IPS DF 4.7 (cell line): Measurements from ENCODE around the gene CACNA1B.
"Not testable (repeated sequence)": the region's sequence is repeated elsewhere in the genome, so short reads cannot be mapped to it uniquely, and the experiment has no call there.

Source experiments
- DNase-seq: peaks from one replicate; pipeline ENCODE4 v3.0.0-alpha.2; 2013; ENCODE audit warnings: low spot score; ENCODE audit errors: extremely low read depth

CACNA1B gene

GRCh38 chr9:138126858-138127584 is 249.4 kb downstream of the CACNA1B start:
- DNase-seq = not testable (repeated sequence)

GRCh38 chr9:138128027-138128426 is 250.4 kb downstream of the CACNA1B start:
- DNase-seq = not testable (repeated sequence)

GRCh38 chr9:138129318-138129717 is 251.7 kb downstream of the CACNA1B start:
- DNase-seq = not testable (repeated sequence)

- not testable (repeated sequence) for DNase-seq
Measured at GRCh38 chr9:138132946-138133705, 255.5 kb downstream of the CACNA1B start.

- DNase-seq = not testable (repeated sequence)
Measured at GRCh38 chr9:138134581-138134980, 257.0 kb downstream of the CACNA1B start.

GRCh38 chr9:138139096-138139495 is 261.5 kb downstream of the CACNA1B start:
- not testable (repeated sequence) for DNase-seq

GRCh38 chr9:138140980-138141379 is 263.4 kb downstream of the CACNA1B start:
- not testable (repeated sequence) for DNase-seq

- DNase-seq = not testable (repeated sequence)
Measured at GRCh38 chr9:138142528-138143244, 265.1 kb downstream of the CACNA1B start.

- DNase-seq = not testable (repeated sequence)
Measured at GRCh38 chr9:138143491-138143890, 265.9 kb downstream of the CACNA1B start.

- not testable (repeated sequence) for DNase-seq
Measured at GRCh38 chr9:138147556-138147955, 270.0 kb downstream of the CACNA1B start.

- not testable (repeated sequence) for DNase-seq
Measured at GRCh38 chr9:138149672-138150656, 272.4 kb downstream of the CACNA1B start.

- DNase-seq = not testable (repeated sequence)
Measured at GRCh38 chr9:138155788-138156187, 278.2 kb downstream of the CACNA1B start.

- DNase-seq = not testable (repeated sequence)
Measured at GRCh38 chr9:138166793-138167192, 289.2 kb downstream of the CACNA1B start.
